ENCODE results near the gene SIGLEC10.

Gene SIGLEC10

DNA sequence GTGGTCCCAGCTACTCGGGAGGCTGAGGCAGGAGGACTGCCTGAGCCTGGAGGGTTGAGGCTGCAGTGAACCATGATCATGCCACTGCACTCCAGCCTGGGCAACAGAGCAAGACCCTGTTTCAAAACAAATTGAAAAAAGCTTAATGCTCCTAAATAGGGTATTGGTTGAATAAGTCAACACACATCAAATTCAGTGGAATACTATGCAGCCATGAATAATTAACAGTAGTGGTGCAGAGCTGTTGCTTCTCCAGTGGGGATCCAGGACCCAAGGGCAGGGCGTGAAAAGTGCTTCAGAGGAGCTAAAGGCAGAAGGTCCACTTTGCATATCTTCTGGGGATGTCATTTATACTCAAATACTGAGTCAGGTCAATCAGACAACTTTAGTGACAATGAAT, 22.6 kb upstream of the SIGLEC10 start:
- no peak for DNase-seq (ENCODE audit: low read depth, low spot score)
- in situ Hi-C loops (cut with HindIII; ENCODE audit: low sequenced_read_pairs) = no loop called here

DNA sequence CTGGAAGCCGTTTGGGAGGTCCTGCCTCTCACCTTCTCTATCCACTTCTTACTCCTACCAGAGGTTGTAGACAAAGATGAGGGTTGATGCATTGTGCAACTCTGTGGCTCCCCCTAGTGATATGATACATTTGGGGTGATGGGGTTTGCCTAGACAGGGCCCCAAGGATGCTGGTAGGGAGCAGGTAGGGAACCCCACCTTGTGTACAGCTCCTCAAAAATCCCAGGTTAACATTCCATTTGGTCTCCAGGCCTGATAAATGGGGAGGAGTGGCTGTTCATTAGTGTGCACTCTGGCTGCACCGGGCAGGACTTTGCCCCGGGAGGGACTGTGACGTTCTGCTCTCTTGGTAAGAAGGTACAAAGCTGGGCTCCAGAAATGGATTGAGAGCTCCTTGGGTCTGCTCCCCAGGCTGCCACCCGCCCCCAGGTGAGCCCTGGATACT, 21.6 kb upstream of the SIGLEC10 start:
- peak; percentile 13 for TF ChIP-seq CTCF (IDR thresholded peaks at IDR 0.05; ENCODE audit: low read depth, low read length)
- in situ Hi-C loops (cut with HindIII; ENCODE audit: low sequenced_read_pairs) = no loop called here
- DNase-seq (ENCODE audit: low read depth, low spot score) = no peak
- H3K4me3 ChIP-seq (ENCODE audit: low read depth, low read length) = no peak overlapping the region

More for the DNA sequence above, 22.6 kb upstream of the SIGLEC10 start:
- TF ChIP-seq CTCF (IDR thresholded peaks at IDR 0.05; ENCODE audit: low read depth, low read length) = no peak
- H3K4me3 ChIP-seq (ENCODE audit: low read depth, low read length) = no peak overlapping the region

- in situ Hi-C loops (cut with HindIII; ENCODE audit: low sequenced_read_pairs) = no loop called here
- DNase-seq (ENCODE audit: low read depth, low spot score) = no peak
- TF ChIP-seq CTCF (IDR thresholded peaks at IDR 0.05; ENCODE audit: low read depth, low read length) = no peak
Measured at GRCh38 chr19:51434456-51434855, 17.0 kb upstream of the SIGLEC10 start.

DNA sequence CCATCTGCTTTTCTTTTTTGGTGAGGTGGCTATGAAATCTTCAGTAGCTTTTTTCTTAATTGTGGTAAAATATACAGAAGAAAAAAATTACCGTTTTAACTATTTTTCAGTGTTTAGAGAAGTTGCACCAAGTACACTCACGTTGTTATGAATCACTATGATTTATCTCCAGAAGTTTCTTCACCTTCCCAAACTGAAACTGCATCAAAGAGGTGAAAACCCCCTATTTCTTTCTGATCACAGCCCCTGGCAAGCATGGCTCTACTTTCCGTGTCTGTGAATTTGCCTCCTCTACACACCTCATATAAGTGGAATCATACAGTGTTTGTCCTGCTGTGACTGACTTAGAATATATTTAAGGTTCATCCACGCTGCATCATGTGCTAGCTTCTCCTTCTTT, 15.6 kb upstream of the SIGLEC10 start:
- in situ Hi-C loops (cut with HindIII; ENCODE audit: low sequenced_read_pairs) = no loop called here
- DNase-seq (ENCODE audit: low read depth, low spot score) = no peak
- TF ChIP-seq CTCF (IDR thresholded peaks at IDR 0.05; ENCODE audit: low read depth, low read length) = no peak
- H3K4me3 ChIP-seq (ENCODE audit: low read depth, low read length) = no peak overlapping the region

More at GRCh38 chr19:51434456-51434855, 17.0 kb upstream of the SIGLEC10 start:
- H3K4me3 ChIP-seq (ENCODE audit: low read depth, low read length) = no peak overlapping the region

GRCh38 chr19:51431124-51431523, 13.7 kb upstream of the SIGLEC10 start:
- no peak for TF ChIP-seq CTCF (IDR thresholded peaks at IDR 0.05; ENCODE audit: low read depth, low read length)
- in situ Hi-C loops (cut with HindIII; ENCODE audit: low sequenced_read_pairs) = no loop called here
- no peak for DNase-seq (ENCODE audit: low read depth, low spot score)
- no peak overlapping the region for H3K4me3 ChIP-seq (ENCODE audit: low read depth, low read length)

GRCh38 chr19:51430221-51430620, 12.8 kb upstream of the SIGLEC10 start:
- in situ Hi-C loops (cut with HindIII; ENCODE audit: low sequenced_read_pairs) = no loop called here
- DNase-seq (ENCODE audit: low read depth, low spot score) = no peak
- H3K4me3 ChIP-seq (ENCODE audit: low read depth, low read length) = no peak overlapping the region
- no peak for TF ChIP-seq CTCF (IDR thresholded peaks at IDR 0.05; ENCODE audit: low read depth, low read length)

GRCh38 chr19:51427201-51427600, 9.8 kb upstream of the SIGLEC10 start:
- TF ChIP-seq CTCF (IDR thresholded peaks at IDR 0.05; ENCODE audit: low read depth, low read length) = no peak
- no peak for DNase-seq (ENCODE audit: low read depth, low spot score)
- H3K4me3 ChIP-seq (ENCODE audit: low read depth, low read length) = no peak overlapping the region
- in situ Hi-C loops (cut with HindIII; ENCODE audit: low sequenced_read_pairs) = no loop called here
